NK-92 (cell line): ENCODE data around the gene CCDC33.
"Not testable (repeated sequence)": the region's sequence is repeated elsewhere in the genome, so short reads cannot be mapped to it uniquely, and the experiment has no call there.

Experiments used
- DNase-seq: peaks from one replicate; lab custom pipeline; 2025; ENCODE audit not compliant: unreplicated experiment; lab: John Stamatoyannopoulos, UW

Gene CCDC33

GRCh38 chr15:74333093-74333492 lies 97.0 kb downstream of the CCDC33 start:
- DNase-seq, result no peak

GRCh38 chr15:74333662-74334061 lies 97.5 kb downstream of the CCDC33 start:
- DNase-seq, result no peak

GRCh38 chr15:74334127-74334526 lies 98.0 kb downstream of the CCDC33 start:
- no peak for DNase-seq

- DNase-seq, result no peak
These were observed 99.3 kb downstream of the CCDC33 start for GRCh38 chr15:74335396-74335795.

- DNase-seq, result no peak
These were observed 100.2 kb downstream of the CCDC33 start for GRCh38 chr15:74336061-74337005.

- no peak for DNase-seq
These were observed 101.0 kb downstream of the CCDC33 start for GRCh38 chr15:74337146-74337545.

- no peak for DNase-seq
These were observed 101.6 kb downstream of the CCDC33 start for GRCh38 chr15:74337607-74338211.

- no peak for DNase-seq
These were observed 102.5 kb downstream of the CCDC33 start for GRCh38 chr15:74338676-74339075.

GRCh38 chr15:74339371-74339770 lies 103.2 kb downstream of the CCDC33 start:
- DNase-seq, result no peak

GRCh38 chr15:74340150-74340549 lies 104.0 kb downstream of the CCDC33 start:
- no peak for DNase-seq

GRCh38 chr15:74343127-74343796 lies 107.1 kb downstream of the CCDC33 start:
- DNase-seq, result no peak

GRCh38 chr15:74343797-74344127 lies 107.6 kb downstream of the CCDC33 start:
- DNase-seq, result no peak

GRCh38 chr15:74345051-74345450 lies 108.9 kb downstream of the CCDC33 start:
- DNase-seq, result no peak

- no peak for DNase-seq
These were observed 111.7 kb downstream of the CCDC33 start for GRCh38 chr15:74347757-74348250.

- DNase-seq, result no peak
These were observed 113.2 kb downstream of the CCDC33 start for GRCh38 chr15:74349241-74349778.

GRCh38 chr15:74350295-74351275 lies 114.5 kb downstream of the CCDC33 start:
- no peak for DNase-seq

GRCh38 chr15:74351670-74352069 lies 115.5 kb downstream of the CCDC33 start:
- no peak for DNase-seq

GRCh38 chr15:74352393-74352910 lies 116.3 kb downstream of the CCDC33 start:
- no peak for DNase-seq

GRCh38 chr15:74353992-74354391 lies 117.9 kb downstream of the CCDC33 start:
- not testable (repeated sequence) for DNase-seq

- DNase-seq, result not testable (repeated sequence)
These were observed 119.9 kb downstream of the CCDC33 start for GRCh38 chr15:74356050-74356449.
